GM19025 (cell line): ENCODE data around the gene GLCE.
"Not testable (repeated sequence)": the region's sequence is repeated elsewhere in the genome, so short reads cannot be mapped to it uniquely, and the experiment has no call there.

Experiments used
- ATAC-seq: cut with Tn5 transposase; IDR thresholded peaks from one replicate; pipeline ENCODE4 v1.9.1; 2021; ENCODE audit warnings: mild to moderate bottlenecking, low read depth, moderate library complexity; ENCODE audit not compliant: unreplicated experiment

Gene GLCE

DNA sequence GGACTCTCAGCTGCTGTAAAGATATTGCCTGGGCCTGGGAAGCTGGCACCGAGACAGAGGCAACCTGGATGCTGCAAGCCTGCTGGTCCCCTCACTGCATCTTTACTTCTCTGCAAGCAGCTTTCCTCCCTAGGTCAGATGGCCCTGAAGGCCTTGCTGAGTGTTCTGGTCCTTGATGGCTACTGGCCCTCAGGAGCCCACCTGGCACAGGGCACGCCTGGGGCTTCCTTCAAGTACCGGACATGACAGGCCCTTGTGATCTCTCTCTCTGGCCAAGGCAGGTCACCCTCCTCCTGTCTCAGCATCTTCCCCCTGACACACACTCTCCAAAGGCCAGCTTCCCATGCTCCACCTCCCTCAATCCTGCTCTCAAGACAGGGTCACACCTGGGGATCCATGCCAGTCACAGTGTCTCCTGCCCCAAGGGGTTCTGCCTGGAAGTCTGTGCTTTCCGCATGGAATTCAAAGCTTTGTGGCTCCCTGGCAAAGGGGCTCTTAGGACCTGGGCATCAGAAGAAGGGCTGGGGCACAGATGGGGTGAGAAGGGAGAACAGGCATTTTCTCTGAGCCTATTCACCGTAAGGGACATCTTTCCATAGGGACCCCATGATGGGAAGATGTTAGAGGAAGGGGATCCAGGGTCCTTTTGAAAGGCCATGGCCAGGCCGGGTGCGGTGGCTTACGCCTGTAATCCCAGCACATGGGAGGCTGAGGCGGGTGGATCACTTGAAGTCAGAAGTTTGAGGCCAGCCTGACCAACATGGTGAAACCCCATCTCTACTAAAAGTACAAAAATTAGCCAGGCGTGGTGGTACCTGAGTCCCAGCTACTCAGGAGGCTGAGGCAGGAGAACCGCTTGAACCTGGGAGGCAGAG lies 133.5 kb downstream of the GLCE start:
- no peak for ATAC-seq

DNA sequence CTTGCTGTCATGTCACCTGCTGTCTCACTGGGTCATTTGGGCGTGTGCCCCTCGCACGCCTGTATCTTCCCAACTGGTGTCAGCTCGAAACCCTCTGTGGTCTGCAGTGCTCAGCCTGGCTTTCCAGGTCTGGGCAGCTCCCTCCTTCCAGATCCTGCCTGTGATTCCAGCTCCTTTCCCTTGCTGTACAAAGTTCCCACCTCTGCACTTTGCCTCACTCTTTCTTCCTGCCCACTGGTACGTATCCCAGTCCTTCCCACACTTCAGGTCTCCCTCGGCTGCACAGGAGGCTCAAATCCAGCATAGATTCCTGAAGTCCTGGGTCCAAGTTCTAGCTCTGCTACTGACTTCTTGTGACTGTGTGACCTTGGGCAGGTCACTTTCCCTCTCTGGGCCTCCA lies 136.2 kb downstream of the GLCE start:
- no peak for ATAC-seq

- no peak for ATAC-seq
Observed at GRCh38 chr15:69297642-69298353, 137.4 kb downstream of the GLCE start.

GRCh38 chr15:69298354-69298696 lies 137.9 kb downstream of the GLCE start:
- no peak for ATAC-seq

DNA sequence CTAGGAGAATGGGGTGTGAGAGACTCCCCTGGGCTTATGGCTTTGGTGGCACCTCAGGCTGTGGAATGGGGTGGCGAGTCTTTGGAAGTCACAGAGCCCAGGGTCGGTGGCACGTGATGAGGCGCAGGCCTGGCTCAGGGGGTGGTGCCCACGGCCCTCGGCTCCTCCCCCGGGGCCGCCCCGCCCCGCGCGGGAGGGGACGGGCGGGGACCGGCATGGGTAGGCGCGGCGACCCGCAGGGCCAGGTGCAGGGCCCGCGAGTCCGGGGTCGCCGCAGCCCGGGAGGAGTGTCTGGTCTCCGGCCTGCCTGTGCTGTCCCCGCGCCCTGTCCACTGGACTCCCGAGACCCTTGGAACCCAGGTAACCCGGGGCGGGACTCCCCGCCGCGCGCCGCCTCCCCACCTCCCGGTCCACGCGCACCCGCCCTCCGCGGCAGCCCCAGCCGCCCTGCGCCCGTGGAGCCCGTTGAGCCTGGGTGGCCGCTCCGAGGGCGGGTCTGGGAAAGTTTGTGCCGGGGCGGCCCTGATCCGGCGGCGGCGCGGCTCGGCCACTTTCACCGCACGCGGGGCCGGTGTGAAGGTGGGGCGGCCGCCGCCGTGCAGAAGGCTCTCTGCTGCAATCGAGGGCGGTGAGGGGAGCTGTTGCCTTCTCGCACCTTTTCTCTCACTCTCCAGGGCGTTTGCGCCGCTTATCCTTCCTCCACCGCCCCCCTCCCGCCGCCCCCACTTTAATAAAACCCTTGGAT lies 138.4 kb downstream of the GLCE start, which contains the start of gene PAQR5:
TSS of gene PAQR5 (plus strand) at position 216 of the 745 bp plus-strand sequence. CDS start 61,169 bp downstream, outside the sequence.
- no peak for ATAC-seq

GRCh38 chr15:69299451-69299886 lies 139.0 kb downstream of the GLCE start:
- ATAC-seq, result no peak

DNA sequence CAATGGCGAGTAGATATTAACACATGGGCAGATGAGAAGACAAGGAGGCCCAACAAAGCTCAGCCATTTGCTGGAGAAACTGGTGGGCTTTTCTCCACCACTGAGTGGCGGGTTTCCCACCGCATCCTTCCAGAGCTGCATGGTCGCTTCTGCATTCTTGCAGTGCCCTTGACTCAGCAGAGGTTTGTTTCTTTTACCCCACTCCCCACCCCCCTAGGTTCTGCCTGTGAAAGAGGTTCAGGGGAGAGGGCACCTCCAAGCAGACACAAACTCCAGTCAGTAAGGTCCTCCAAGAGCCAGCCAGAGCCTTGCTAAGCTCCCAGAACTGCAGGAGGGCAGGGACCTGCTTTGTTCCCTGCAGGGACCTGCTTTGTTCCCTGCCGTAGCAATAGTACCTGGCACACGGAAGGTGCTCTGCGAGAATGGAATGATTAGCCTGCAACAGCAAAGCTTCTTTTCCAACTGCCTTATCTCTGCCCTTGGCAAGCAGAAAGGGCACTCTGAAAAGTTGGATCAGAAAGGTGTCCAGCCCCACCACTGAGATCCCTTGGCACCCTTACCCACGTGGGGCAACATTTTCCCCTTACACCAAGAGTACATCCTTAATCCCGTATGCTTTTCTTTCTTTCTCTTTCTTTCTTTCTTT lies 139.6 kb downstream of the GLCE start:
- no peak for ATAC-seq

DNA sequence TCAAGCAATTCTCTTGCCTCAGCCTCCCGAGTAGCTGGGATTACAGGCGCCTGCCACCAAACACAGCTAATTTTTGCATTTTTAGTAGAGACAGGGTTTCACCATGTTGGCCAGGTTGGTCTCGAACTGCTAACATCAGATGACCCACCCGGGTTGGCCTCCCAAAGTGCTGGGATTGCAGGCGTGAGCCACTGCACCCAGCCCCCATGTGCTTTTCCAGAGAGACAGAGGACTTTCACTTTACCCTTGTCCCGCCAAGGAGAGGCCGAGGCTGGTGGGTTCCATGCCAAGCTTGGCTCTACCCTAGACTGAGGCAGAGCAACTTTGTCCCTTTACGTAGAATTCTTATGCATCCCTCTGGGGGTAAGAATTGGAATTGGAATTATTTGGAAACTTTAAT lies 140.7 kb downstream of the GLCE start:
- ATAC-seq, result not testable (repeated sequence)

DNA sequence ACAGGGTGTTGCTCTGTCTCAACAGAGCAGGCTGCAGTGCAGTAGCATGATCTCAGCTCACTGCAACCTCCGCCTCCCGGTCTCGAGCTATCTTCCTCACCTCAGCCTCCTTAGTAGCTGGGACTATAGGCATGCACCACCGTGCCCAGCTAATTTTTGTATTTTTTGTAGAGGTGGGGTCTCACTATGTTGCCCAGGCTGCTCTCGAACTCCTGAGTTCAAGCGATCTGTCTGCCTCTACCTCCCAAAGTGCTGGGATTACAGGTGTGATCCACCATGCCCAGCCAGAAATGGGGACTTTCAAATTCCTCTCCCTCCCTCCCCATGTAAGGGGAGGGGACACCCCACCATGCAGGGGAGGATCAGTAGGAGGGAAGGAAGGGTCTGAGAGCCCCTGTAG lies 141.7 kb downstream of the GLCE start:
- ATAC-seq, result not testable (repeated sequence)

- no peak for ATAC-seq
Observed at GRCh38 chr15:69302929-69303328, 142.5 kb downstream of the GLCE start.

GRCh38 chr15:69303337-69304181 lies 143.1 kb downstream of the GLCE start:
- ATAC-seq, result no peak

- ATAC-seq, result no peak
Observed at GRCh38 chr15:69304182-69304545, 143.7 kb downstream of the GLCE start.

DNA sequence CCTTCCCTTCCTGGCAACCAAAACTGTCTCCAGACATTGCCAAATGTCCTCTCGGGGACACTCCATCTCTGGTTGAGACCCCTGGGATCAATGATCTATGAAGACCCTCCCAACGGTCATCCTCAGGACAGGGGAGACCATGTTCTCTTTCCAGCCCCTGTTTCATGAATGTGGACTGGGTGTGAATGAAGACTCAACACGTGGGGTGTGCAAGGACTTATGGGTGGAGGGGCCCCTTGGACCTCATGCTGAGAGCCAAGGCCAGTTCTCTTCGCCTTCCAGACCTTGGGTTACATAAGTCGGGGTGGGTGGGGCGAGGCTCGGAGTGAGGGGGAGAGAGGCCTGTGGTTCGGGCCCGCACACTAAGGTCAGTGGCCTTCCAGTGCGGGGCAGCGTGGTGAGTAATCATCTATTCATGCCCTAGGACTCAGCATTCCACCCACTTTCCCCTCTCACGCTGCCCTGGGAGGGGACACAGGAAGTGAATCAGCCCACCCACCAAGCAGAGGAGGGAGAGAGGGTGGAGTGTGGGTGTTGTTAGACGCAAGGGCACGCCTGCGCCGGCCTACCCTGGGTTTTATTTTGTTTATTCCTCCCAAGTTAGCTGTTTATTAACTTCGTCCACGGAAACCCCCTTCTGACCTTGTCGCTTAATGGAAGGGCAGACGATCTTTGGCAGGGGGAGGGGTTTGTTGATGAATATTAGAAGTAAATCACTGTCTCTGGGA lies 144.9 kb downstream of the GLCE start:
- ATAC-seq, result no peak

- no peak for ATAC-seq
Observed at GRCh38 chr15:69305933-69306568, 145.6 kb downstream of the GLCE start.

- no peak for ATAC-seq
Observed at GRCh38 chr15:69307939-69308338, 147.5 kb downstream of the GLCE start.

DNA sequence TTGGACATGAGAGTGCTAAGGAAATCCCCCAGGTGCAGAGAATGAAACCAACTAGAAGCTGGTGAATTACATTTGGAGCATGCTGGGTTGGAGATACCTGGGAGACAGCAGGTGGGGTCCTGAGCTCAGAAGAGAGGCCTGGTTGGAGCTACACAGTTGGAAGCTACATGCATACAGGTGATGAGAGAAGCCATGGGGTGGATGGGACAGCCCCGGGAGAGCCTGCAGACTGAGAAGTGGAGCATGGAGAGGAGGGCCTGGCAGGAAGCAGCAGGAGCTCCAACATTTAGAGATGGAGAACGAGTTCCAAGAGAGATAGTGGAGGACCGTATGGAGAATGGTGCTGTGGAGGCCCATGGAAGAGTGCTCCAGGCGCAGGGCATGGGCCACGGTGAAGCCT lies 148.5 kb downstream of the GLCE start:
- ATAC-seq, result no peak

DNA sequence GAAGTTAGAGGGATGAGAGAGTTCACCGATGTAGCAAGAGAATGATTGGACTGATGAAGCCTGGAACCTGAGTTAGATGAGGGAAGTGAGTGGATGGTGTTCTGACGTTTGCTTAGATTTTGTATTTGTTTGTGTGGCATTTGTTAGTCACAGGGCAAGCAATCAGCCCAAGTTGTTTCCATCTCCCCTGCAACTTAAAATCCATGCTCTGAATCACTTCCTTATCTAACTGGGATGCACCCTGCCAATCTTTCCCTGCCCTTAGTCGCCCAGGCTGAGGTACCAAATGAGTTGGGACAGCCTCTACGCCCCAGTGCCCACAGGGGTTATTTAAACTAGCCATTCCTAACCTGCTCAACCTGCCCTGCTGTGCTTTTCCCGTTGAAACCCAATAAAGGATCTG lies 150.9 kb downstream of the GLCE start:
- ATAC-seq, result no peak

GRCh38 chr15:69313432-69314000 lies 153.1 kb downstream of the GLCE start:
- no peak for ATAC-seq
